Adrenal gland (tissue), 12 donors: ENCODE data around the gene MICU1. TPM values are rescaled to one million over a fixed set of nuclear protein-coding genes. Genes with fewer than 3 reads are reported as not detected.

Experiments used
- DNase-seq, 7 donors: peaks; one replicate each; pipeline ENCODE4 v3.0.0-alpha.2; 2019 to 2020
- H3K27ac ChIP-seq, 5 donors: fragments of 200-600 bp; sonication (generic) in 4 of 5; 1 replicate in 3 of 5; 2 replicates in 2 of 5; pipeline versions ENCODE4 v1.5.1 to v1.8.0; 2016 to 2020; ENCODE audit warnings: mild to moderate bottlenecking in 1 of 5
- H3K27me3 ChIP-seq: fragments of 200-600 bp; 2 replicates; pipeline ENCODE4 v1.8.0; 2021
- H3K36me3 ChIP-seq, 2 donors: fragments of 200-600 bp; replicated peaks in 1 of 2; 1 replicate in 1 of 2; 2 replicates in 1 of 2; pipeline versions ENCODE4 v1.5.1 to v1.8.0; 2018 to 2022
- H3K4me1 ChIP-seq, 2 donors: fragments of 200-600 bp; replicated peaks in 1 of 2; 1 replicate in 1 of 2; 2 replicates in 1 of 2; pipeline versions ENCODE4 v1.5.1 to v1.8.0; 2018 to 2021
- H3K4me3 ChIP-seq, 4 donors: fragments of 200-600 bp; sonication (generic) in 3 of 4; one replicate each; pipeline ENCODE4 v1.5.1; 2016 to 2018
- H3K9me3 ChIP-seq, 3 donors: fragments of 200-600 bp; sonication (generic) in 1 of 3; replicated peaks in 1 of 3; 1 replicate in 2 of 3; 2 replicates in 1 of 3; pipeline versions ENCODE4 v1.5.1 to v1.8.0; 2016 to 2021
- POLR2A ChIP-seq, 2 donors: fragments of 450-650 bp; IDR thresholded peaks; one replicate each; pipeline ENCODE4 v1.6.1; 2017; ENCODE audit warnings: antibody characterized with exemption in 2 of 2, mild to moderate bottlenecking in 2 of 2, moderate library complexity in 1 of 2
- WGBS, 4 donors: extraction: QIAGEN DNeasy Blood & Tissue Kit in 2 of 4; methylation state at CpG; one replicate each; pipeline versions ENCODE4 v1.1.5 to v1.1.7; 2013 to 2017; 5-methylcytosine and 5-hydroxymethylcytosine counted together
- intact Hi-C, 2 donors: fragments of 100-400 bp; cut with DNase I; formaldehyde crosslinking; loops; one replicate each; pipeline versions ENCODE4 v1.14.1 to v1.15.0; 2022 to 2023
- polyA plus RNA-seq, 3 donors: library from polyadenylated mRNA; stranded (reverse); fragments of 200-250 nt in 2 of 3; fragments of 350-450 nt in 1 of 3; fragmentation: Illumina TruSeq in 1 of 3; extraction: RNeasy Lipid Tissue Mini Kit (QIAGEN cat#74804) in 1 of 3; gene quantifications; one replicate each; pipeline ENCODE4 v1.2.3, GENCODE V29; 2013 to 2014
- total RNA-seq, 9 donors: library from RNA; depleted of rRNA in 4 of 9; stranded (reverse); fragments of >200 nt in 4 of 9; fragments of 120-200 nt in 1 of 9; fragmentation: NEBNext Ultra II Directional in 1 of 9; extraction: Animal tissue kit (Norgen Biotek cat#: 25700) in 1 of 9; gene quantifications; one replicate each; pipeline versions ENCODE4 v1.1.0 to v1.2.4, GENCODE V29; 2013 to 2023
- TF ChIP-seq, protein P1 (sequence below), 6 experiments: fragments of 450-650 bp in 4 of 6; fragments of 200-600 bp in 2 of 6; sonication (generic) in 1 of 6; IDR thresholded peaks; 1 replicate in 5 of 6; 2 replicates in 1 of 6; pipeline versions ENCODE4 v1.5.1 to v1.8.0; 2016 to 2021; ENCODE audit warnings: antibody characterized with exemption in 6 of 6, mild to moderate bottlenecking in 2 of 6, moderate library complexity in 1 of 6
- donor health status: healthy with polysubstance abuse.
- donor health status: Bipolar disorder and iron deficiency.
- donor health status: DM: yes; HTN: yes; CAD: no.
- donor health status: DM: no; HTN: no; CAD: no.
- donor health status: DM: no; HTN: no; CAD: no.
- donor health status: DM: yes; HTN: yes; CAD: no.

MICU1 gene
- total and polyA plus RNA-seq, 12 donors = 56.5 to 122 (median 90.2) TPM

DNA sequence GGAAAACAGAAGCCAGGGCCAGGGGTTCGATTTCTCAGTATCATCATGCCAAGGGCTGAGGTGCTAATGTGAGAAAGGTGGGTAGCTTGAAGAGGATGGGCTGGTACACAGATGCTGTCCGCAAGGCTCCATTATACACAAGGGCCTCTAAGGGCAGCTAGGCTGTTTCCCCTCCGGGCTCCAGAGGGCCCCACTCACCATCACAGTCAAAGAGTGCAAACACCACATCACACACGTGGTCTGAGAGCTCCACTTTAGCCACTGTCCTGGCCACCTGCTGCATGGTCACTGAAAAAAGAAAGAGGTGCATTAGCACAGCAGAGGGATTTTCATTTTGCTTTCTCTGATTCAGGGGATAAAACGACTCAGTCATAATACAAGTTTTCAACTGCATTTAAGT, 250.3 kb downstream of the MICU1 start:
- Histone ChIP-seq H3K4me1 (no peaks in the 10 kb centered on the region), H3K4me3 (no peak overlapping the region), H3K9me3 (no peaks in the 10 kb centered on the region), H3K27ac (no peak overlapping the region), H3K27me3 (no peaks in the 10 kb centered on the region), H3K36me3 (peaks cover 0 to 7% of the 10 kb centered on the region in 2 donors)
- intact Hi-C loops = no loop called here
- TF ChIP-seq, protein P1, sequence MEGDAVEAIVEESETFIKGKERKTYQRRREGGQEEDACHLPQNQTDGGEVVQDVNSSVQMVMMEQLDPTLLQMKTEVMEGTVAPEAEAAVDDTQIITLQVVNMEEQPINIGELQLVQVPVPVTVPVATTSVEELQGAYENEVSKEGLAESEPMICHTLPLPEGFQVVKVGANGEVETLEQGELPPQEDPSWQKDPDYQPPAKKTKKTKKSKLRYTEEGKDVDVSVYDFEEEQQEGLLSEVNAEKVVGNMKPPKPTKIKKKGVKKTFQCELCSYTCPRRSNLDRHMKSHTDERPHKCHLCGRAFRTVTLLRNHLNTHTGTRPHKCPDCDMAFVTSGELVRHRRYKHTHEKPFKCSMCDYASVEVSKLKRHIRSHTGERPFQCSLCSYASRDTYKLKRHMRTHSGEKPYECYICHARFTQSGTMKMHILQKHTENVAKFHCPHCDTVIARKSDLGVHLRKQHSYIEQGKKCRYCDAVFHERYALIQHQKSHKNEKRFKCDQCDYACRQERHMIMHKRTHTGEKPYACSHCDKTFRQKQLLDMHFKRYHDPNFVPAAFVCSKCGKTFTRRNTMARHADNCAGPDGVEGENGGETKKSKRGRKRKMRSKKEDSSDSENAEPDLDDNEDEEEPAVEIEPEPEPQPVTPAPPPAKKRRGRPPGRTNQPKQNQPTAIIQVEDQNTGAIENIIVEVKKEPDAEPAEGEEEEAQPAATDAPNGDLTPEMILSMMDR (IDR thresholded peaks at IDR 0.05) = no peak
- no peak for TF ChIP-seq POLR2A (IDR thresholded peaks at IDR 0.05)
- no peak for DNase-seq
- WGBS, 4 donors = 67 to 71% (median 69%) methylated on average over 5 of the region's 5 CpGs

DNA sequence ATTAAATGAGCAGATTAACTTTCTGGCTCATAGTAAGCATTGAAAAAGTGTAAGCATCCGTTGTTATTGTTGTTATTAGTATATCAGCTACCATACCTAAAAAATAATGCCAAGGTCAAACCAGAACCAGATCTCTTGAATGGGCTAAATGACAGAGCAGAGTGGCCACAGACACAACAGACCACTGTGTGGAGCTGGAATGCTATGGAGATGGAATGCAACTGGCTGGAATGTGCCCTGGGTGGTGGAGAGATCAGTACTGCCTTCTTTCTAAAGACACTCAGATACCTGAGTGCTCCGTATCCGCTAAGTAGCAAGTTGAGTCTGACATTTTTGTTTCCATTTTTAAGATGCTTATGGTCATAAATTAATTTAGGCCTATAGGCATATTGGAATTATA, 250.7 kb downstream of the MICU1 start:
- Histone ChIP-seq H3K36me3 (peaks cover 0 to 7% of the 10 kb centered on the region in 2 donors), H3K27ac (no peak overlapping the region), H3K9me3 (no peaks in the 10 kb centered on the region), H3K4me3 (no peak overlapping the region), H3K27me3 (no peaks in the 10 kb centered on the region), H3K4me1 (no peaks in the 10 kb centered on the region)
- DNase-seq = no peak
- 75 to 93% (median 85%) methylated on average over 3 of the region's 3 CpGs for WGBS, 4 donors
- intact Hi-C loops = no loop called here
- no peak for TF ChIP-seq POLR2A (IDR thresholded peaks at IDR 0.05)
- TF ChIP-seq, protein P1 (IDR thresholded peaks at IDR 0.05) = no peak

DNA sequence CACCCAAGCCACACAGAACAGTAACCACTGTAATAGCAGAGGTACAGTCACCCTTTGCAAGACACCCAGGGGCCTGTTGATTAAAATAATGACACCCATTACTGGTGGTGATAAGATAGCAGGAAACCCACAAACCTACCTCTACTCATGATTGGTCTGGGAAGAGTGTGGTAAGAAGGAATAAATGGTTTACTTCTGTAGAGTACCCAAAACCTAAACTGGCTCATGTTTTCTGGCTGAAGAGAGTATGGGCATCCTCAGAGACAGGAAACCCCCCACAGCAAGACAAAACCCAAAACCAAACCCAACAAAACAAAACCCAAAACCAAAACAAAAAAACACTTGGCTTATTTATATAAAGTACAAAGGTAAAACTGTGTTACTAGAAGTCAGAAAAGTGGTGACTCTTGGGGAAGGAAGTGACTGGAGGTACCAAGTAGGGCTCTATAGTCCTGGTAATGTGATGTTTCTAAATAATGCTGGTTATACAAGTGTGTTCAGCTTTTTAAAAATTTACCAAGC, 255.6 kb downstream of the MICU1 start:
- no peaks in the 10 kb centered on the region for H3K9me3 ChIP-seq
- H3K4me3 ChIP-seq = no peak overlapping the region
- H3K36me3 ChIP-seq = peaks cover 0 to 24% of the 10 kb centered on the region in 2 donors
- no peak for DNase-seq
- no peak overlapping the region for H3K27ac ChIP-seq
- no peaks in the 10 kb centered on the region for H3K27me3 ChIP-seq
- H3K4me1 ChIP-seq = no peaks in the 10 kb centered on the region
- no peak for TF ChIP-seq POLR2A (IDR thresholded peaks at IDR 0.05)
- TF ChIP-seq, protein P1 (IDR thresholded peaks at IDR 0.05) = no peak
- intact Hi-C loops = no loop called here

DNA sequence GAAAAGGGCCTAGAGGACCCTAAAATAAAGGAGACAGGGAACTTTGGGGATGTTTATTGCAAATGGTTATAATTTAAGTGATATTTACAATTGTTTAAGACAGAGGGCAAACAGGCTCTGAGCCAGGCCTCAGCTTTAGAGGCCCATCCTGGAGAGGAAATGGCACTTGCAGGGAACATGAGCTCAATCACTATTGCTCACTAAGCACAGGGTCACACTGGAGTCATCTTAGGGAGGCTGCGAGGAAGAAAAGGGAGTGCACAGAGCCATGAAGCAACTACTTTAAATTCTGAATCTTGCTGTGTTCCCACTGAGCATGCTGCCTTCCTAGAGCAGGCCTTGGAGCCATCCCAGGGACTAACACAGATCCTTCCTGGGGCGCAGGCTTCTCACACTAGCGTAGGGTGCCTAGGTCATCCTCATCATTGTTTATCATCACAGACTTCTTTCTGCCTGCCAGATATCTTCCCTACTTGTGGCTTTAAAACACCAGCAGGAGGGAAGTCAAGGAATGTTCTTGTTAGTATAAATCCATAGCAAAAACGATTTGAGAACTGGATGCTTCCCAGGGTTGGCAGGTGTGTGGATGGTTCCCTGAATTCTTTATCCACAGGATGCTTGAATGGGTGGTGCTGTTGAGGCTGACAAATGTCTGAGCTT, 258.4 kb downstream of the MICU1 start:
- Histone ChIP-seq H3K4me3 (no peak overlapping the region), H3K4me1 (peaks cover 3 to 11% of the 10 kb centered on the region in 2 donors), H3K27ac (no peak overlapping the region), H3K27me3 (no peaks in the 10 kb centered on the region), H3K36me3 (peaks cover 0 to 17% of the 10 kb centered on the region in 2 donors), H3K9me3 (no peaks in the 10 kb centered on the region)
- 72 to 84% (median 79%) methylated on average over 4 of the region's 4 CpGs for WGBS, 4 donors
- TF ChIP-seq, protein P1 (IDR thresholded peaks at IDR 0.05) = no peak
- TF ChIP-seq POLR2A (IDR thresholded peaks at IDR 0.05) = no peak
- intact Hi-C loops = loop anchor here (5.0 kb wide), 2 partner anchors 465 to 470 kb away; no protein-coding TSS in a partner anchor
- DNase-seq = no peak
